ENCODE measurements around the gene TPRN.
A peak's percentile ranks its signal among the peaks of the same experiment; 100 is the strongest.

Gene TPRN

DNA sequence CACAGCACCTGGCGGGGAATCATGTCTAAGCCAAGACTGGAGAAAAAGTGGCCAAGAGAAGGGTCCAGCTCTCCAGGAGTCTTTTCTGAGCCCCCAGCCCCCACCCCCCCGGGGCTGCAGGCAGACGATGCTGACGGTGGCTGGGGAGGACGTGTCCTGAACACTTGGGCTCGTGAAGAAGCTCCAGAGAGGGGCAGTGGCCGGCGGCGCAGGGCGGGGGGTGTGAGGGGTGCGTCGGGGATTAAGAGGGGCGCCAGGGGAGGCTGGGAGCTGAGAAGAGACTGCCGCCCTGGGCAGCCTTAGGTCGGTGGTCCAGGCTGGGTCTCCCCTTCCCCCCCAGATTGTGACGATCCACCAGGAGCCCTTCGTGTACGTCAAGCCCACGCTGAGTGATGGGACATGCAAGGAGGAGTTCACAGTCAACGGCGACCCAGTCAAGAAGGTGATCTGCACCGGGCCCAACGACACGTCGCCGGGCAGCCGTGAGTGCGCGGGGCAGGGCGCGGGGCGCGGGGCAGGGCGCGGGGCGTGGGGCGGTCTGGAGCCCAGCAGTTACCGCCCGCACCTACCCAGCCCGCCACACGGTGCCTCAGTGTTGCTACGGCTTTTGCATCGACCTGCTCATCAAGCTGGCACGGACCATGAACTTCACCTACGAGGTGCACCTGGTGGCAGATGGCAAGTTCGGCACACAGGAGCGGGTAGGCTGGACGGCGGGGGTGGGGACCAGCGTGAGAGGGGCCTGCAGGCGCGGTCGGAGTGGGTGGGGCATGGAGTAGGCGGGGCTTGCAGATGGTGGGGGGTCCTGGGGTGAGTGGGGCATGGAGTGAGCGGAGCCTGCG lies 39.6 kb downstream of the TPRN start:
- no peak for DNase-seq (ENCODE audit: low read depth)

DNA sequence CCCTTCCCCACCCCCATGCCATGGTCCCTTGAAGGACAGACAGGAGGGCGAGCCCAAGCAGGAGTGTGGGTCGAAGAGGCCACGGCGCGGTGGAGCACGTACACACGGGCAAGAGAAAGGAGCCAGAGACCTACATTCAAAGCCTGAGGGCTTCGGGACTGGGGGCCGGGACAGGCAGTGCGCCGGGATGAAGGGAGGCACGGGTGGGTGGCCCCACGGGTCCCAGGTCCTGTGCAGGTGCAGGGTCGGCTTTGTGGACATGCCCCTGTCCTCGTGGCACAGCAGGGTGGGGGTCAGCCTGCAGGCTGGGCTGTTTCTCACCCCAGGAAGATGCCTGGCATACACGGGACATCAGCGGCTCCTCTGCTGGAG lies 40.5 kb downstream of the TPRN start:
- no peak for DNase-seq (ENCODE audit: low read depth)

DNA sequence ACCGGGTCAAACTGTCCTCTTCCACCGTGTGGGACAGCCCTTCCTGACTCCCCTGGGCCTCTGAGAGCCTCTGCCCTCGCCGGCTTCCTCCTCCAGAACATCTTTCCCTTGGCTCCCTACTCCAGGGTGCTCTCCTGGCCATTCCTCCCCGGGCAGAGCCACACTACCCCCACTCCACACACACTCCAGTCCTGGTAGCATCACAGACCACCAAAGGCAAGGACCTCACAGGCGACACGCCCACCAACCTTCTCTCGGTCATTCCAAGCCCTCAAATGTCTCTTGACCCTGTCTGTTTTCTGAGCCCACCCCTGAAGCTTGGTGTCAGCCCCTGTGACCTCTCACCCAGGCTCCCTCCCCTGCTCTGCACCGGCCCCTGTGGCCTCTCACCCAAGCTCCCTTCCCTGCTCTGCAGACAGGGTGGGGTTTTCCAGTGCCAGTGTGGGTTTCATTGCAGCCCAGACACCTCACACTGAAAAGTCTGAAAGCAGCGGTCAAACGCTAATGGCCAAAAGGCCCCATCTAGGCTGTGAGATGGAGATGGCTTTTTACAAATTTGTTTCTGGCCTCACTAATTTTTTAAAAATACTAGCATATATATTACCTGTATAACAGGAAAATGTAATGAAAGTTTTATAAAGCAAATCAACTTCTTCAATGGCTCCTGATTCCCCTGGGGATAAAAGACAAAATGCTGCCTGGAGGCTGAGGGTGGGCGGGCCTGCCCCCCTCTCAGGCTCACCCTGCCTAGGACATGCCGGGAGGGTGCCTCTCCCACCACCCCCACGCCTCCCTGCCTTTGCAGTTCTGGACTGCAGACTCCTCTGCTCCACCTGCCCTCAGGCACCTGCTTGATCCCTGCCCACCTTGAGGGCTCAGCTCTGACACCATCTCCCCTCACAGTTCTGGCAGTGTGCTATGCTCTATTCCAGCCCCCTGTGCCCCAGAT lies 41.2 kb downstream of the TPRN start:
- no peak for DNase-seq (ENCODE audit: low read depth)

DNA sequence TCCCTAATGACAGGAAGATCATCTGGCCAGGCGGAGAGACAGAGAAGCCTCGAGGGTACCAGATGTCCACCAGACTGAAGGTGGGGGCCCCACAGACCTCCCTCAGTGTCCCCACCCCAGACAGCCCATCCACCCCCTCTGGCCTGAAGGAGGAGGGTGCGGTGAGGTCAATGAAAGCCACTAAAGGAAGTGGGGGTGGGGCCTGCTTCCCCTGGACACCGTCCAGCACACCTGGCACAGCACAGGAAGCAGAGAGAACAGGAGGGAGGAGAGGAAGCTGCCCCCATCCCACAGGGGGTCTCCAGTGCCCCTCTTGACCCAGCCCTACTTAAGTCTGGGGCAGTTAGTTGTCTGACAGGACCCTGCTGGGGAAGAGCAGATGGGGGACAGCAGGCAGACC lies 41.9 kb downstream of the TPRN start:
- no peak for DNase-seq (ENCODE audit: low read depth)

DNA sequence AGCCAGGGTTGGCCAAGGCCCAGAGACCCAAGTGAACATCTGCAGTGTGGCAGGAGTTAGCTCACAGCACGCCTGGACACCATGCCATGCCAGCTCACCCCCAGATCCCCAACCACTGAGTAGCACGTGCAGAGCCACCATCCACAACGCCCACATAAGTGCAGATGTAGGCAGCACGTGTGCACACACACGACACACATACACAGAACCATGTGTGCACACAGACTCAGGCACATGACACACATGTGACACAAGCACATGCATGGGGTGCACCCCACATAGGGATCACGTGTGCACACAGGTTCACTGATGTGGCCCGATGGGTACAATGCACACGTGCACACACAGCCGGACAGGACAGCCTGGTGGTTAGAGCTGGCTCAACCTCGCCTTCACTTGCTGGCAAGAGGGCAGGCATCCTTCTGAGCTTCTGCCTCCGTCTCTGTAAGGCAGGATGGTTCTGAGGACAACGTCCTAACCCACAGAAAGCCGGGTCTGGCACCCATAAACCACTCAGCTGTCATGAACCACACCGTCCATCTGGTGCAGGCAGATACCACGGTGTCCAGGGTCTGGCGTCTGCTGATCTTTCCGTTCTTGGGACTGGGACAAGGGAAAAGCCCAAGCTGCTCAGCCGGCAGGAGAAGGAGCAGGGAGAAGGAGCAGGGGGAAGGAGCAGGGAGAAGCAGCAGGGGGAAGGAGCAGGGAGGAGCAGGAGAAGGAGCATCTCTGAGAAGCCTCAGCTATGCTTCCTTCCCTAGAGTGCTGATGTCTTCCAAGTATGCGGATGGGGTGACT lies 42.7 kb downstream of the TPRN start:
- DNase-seq (ENCODE audit: low read depth) = no peak

DNA sequence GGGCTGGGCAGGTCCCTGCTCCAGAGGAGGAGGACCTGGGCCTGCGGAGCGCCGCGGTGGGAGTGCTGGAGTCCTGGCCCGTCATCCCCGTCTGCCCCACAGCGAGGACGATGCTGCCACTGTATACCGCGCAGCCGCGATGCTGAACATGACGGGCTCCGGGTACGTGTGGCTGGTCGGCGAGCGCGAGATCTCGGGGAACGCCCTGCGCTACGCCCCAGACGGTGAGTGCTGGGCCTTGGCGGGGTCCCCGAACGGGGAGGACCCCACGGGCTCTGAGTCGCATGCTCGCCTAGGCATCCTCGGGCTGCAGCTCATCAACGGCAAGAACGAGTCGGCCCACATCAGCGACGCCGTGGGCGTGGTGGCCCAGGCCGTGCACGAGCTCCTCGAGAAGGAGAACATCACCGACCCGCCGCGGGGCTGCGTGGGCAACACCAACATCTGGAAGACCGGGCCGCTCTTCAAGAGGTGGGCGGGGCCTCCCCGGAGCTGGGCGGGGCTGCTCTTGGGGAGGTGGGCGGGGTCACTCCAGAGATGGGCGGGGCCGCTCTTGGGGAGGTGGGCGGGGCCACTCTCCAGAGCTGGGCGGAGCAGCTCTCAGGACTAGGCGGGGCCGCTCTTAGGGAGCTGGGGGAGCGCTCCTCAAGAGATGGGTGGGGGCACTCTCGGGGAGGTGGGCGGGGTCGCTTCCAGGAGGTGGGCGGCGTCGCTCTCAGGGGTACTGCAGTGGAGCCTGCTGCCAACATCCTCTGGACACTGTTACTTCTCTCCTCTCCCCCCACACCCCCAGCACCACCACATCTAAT lies 43.8 kb downstream of the TPRN start:
- peak; percentile 52 for DNase-seq (ENCODE audit: low read depth)

DNA sequence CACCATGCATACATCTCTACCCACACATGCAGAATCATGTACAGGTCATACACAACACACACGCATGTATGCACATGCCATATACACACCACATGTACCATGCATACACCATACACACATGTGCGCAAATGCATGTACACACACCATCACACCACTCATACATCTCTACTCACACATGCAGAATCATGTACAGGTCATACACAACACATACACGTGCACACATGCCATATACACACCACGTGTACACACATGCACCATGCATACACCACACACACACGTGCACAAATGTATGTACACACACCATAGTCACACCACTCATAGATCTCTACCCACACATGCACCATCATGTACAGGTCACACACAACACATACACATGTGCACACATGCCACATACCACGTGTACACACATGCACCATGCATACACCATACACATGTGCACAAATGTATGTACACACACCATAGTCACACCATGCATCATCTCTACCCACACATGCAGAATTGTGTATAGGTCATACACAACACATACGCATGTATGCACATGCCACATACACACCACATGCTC lies 47.6 kb downstream of the TPRN start:
- no peak for DNase-seq (ENCODE audit: low read depth)

DNA sequence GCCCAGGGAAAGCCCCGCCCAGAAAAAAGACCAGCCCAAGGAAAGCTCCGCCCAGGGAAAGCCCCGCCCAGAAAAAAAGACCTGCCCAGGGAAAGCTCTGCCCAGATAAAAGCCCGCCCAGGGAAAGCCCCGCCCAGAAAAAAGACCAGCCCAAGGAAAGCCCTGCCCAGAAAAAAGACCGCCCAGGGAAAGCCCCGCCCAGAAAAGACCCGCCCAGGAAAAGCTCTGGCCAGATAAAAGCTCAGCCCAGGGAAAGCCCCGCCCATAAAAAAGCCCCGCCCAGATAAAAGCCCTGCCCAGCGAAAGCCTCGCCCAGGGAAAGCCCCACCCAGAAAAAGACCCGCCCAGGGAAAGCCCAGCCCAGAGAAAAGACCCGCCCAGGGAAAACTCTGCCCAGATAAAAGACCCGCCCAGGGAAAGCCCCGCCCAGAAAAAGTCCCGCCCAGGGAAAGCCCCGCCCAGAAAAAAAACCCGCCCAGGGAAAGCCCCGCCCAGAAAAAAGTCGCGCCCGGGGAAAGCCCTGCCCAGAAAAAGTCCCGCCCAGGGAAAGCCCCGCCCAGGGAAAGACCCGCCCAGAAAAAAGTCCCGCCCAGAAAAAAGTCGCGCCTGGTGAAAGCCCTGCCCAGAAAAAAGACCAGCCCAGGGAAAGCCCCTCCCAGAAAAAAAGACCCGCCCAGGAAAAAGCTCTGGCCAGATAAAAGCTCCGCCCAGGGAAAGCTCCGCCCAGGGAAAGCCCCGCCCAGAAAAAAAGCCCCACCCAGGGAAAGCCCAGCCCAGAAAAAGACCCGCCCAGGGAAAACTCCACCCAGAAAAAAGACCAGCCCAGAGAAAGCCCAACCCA lies 49.7 kb downstream of the TPRN start:
- no peak for DNase-seq (ENCODE audit: low read depth)

DNA sequence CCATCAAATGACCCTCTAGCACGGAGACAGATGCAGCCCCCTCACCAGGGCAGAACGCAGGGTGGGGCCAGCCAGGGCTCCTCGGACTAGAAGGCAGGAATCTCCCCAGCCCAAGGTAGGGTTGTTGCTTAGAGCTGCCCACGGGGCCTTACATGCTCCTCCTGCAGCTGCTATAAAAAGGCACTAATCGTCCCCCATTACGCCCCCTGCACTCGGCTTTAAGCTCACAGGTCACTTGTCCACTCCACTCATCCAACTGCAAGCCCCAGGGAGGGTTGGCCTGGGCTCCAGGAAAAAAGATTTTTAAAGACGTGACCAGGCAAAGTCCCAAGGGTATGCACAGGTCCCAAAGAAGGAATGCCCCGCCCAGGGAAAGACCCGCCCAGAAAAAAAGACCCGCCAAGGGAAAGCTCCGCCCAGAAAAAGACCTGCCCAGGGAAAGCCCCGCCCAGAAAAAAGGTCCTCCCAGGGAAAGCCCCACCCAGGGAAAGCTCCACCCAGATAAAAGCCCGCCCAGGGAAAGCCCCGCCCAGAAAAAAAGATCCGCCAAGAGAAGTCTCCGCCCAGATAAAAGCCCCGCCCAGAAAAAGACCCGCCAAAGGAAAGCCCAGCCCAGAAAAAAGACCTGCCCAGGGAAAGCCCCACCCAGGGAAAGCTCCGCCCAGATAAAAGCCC lies 50.5 kb downstream of the TPRN start:
- no peak for DNase-seq (ENCODE audit: low read depth)

DNA sequence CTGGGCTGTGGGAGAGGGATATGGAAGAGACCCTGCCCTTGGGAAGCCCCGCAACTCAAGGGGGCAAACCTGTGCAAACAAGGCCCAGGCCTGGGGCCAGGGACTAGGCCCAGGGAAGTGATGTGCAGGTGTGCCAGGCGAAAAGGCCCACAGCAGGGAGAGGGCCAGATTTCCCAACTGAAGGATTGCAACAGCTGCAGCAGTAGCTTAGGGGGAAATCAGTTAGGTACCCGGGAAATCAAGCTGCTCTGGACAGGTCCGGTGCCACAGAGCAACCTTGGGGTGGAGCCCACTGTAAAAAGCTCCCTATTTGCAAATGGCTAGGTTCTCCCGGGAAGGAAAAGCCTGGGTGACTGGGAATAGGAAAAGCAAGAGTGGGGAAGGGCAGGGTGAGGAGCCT lies 51.2 kb downstream of the TPRN start:
- no peak for DNase-seq (ENCODE audit: low read depth)

DNA sequence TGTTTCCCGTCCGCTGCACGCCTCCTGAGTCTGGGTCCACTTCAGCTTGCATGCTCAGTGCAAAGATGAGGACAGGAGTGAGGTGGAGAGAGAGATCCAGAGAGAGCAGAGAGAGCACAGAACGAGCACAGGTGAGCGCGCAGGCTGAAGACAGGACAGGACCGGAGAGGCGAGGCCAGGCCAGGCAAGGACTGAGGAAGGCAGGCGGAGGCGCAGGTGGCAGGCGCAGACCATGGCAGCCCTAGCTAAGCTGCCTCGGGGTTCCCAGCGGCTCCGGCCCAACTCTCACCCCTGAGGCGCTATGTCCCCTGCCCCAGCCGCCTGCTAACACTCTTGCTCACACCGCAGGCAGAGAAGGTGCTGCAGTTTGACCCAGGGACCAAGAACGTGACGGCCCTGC lies 51.9 kb downstream of the TPRN start:
- DNase-seq (ENCODE audit: low read depth) = no peak

DNA sequence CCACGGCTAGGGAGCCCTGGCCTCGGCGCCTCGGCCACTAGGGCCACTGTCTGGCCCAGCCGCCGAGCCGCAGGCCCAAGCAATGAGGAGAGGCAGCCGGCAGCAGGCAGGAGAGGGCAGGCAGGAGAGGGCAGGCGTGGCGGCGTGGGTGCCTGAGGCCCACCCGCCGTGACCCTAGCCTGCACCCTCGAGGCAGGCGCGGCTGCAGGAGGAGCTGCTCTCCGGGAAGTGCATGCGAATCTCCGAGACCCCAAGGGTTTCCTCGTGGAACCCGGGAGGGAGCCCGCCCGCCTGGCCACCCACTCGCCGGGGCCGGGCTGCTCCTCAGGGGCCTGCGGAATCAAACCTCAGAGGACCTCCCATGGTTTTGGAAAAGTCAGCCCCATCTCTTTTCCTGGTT lies 52.3 kb downstream of the TPRN start:
- no peak for DNase-seq (ENCODE audit: low read depth)

DNA sequence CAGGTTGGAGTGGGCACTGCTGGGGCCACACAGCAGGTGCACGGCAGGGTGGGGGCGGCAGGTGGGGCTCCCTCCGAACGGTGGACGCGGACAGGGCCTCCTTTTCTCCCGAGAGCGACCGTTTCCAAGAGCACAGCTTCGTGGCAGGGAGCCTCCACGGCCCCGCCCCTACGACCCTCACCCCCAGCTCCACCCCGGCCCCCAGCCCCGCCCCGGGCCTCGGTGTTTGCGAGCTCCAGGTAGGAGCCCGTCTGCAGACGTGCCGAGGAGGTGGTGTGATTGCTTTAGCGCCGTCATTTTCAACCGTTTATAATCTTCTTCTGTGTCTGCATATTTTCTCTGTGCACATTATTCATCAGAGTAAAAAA lies 52.8 kb downstream of the TPRN start:
- DNase-seq (ENCODE audit: low read depth) = no peak

DNA sequence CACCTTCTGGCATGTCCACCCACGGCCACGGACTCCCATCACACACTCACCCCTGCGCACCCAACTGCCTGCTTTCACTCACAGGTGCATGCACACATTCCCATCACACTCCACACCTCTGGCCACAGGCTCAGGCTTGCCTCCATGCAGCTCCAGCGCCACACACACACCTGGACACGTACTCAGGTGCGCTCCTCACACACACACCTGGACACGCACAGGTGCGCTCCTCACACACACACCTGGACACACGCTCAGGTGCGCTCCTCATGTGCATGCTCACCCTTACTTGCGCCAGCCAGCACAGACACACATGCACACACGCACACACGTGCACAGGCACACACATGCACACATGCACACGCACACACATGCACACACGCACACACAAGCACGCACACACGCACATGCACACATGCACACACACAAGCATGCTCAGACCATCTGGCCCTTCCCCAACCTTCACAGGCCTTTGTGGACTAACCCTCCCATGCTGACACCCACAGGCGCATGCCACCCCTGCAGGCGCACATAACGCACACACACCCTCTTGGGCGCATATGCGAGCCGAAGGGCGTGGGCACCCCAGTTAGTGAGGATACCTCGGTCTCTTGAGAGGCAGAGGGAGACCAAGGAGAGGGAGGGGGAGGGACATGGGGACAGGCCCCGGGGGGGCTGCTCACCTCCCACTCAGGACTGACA lies 53.3 kb downstream of the TPRN start:
- DNase-seq (ENCODE audit: low read depth) = no peak

DNA sequence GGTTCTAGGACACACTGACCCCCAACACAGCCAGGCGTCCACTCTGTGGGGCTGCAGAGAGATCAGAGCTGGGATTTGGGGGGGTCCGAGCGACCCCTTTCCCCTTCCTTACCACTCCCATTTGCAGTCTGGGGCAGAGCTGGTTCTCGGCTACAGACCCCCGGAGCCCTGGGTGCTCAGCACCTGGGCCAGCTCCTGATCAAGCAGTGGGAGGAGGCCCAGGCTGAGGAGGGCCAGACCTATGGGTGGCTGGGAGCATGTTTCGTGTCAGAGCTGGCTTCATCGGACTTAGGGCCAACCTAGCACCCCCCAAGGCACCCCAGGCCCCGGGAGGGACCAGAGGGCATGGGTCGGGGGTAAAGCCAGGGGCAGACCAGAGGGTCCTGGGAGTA lies 54.0 kb downstream of the TPRN start:
- no peak for DNase-seq (ENCODE audit: low read depth)

DNA sequence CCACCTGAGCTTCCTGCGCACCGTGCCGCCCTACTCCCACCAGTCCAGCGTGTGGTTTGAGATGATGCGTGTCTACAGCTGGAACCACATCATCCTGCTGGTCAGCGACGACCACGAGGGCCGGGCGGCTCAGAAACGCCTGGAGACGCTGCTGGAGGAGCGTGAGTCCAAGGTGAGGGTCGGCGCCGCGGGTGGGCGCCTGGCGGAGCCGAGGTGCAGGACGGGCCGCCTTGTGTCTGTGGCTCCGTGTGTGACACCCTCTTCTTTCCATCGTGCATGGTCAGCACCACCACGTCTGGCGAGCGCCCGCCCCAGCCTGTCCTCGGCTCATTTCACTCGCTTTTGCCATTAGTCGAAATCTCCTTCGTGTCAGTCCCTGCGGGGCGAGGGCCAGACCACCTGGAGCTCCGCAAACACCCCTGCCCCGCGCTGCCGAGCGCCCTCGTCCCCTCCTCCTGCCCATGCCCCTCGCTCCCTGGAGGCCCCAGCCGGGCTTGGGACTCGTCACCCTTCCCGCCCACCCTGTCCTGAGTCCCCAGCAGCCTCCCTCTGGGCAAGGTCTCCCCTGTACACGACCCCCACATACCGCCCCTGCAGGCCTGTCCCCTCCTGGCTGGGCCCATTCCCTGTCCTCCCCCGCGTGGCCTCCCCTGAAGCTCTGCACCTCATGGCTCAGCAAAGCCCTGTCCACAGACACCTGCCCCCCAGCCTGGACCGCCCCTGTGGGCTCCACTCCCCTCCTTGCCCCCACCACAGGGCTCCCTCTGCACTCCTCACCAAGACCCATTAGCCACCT lies 54.6 kb downstream of the TPRN start:
- DNase-seq (ENCODE audit: low read depth) = no peak

DNA sequence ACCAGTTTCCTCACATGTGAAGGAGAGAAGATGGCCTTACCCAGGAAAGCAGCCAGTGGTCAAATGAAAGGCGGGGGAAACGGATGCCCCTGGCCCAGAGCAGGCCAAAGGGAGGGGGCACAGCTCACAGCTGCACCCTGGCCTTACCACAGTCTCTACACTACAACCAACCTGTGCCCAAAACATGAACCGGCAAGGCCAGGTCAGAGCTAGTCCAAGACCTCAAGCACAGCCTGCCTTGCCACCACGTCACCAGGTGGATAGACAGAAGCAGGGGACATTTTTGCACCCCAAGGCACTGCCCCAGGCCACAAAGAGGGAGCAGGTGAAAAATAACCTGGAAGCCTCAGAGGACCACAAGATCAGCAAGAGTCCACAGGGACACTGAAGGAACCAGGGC lies 57.1 kb downstream of the TPRN start:
- DNase-seq (ENCODE audit: low read depth) = no peak
